Mesenchymal stem cell (in vitro differentiated cells and primary cell): Measurements from ENCODE around the gene LRRC72.

Experiments
- DNase-seq: peaks from one replicate; pipeline ENCODE4 v3.0.0-alpha.2; 2013
- H2AFZ ChIP-seq: one replicate; pipeline ENCODE4 v1.6.1; 2013; ENCODE audit warnings: low read depth, mild to moderate bottlenecking, control low read depth, inconsistent platforms, low read length, moderate library complexity
- H2AK5ac ChIP-seq: 2 replicates; pipeline ENCODE4 v1.6.1; 2013; ENCODE audit warnings: low read length, moderate library complexity, mild to moderate bottlenecking, inconsistent platforms; ENCODE audit not compliant: severe bottlenecking
- H2BK120ac ChIP-seq: one replicate; pipeline ENCODE4 v1.6.1; 2013; ENCODE audit warnings: low read depth, mild to moderate bottlenecking, inconsistent platforms, low read length, moderate library complexity
- H2BK12ac ChIP-seq, 2 experiments: one replicate each; pipeline ENCODE4 v1.6.1; 2013; ENCODE audit warnings: inconsistent platforms in 2 of 2, low read length in 2 of 2, mild to moderate bottlenecking in 2 of 2, moderate library complexity in 2 of 2, control low read depth in 1 of 2
- H2BK15ac ChIP-seq: one replicate; pipeline ENCODE4 v1.6.1; 2013; ENCODE audit warnings: mild to moderate bottlenecking, low read depth, inconsistent platforms; ENCODE audit not compliant: poor library complexity, severe bottlenecking
- H2BK5ac ChIP-seq: 2 replicates; pipeline ENCODE4 v1.6.1; 2013; ENCODE audit warnings: low read depth, mild to moderate bottlenecking, low read length, control low read depth, inconsistent platforms; ENCODE audit not compliant: poor library complexity, severe bottlenecking
- H3K14ac ChIP-seq, 2 experiments: one replicate each; pipeline ENCODE4 v1.6.1; 2013; ENCODE audit warnings: inconsistent platforms in 2 of 2, low read length in 2 of 2, control low read depth in 1 of 2, mild to moderate bottlenecking in 1 of 2, moderate library complexity in 1 of 2
- H3K18ac ChIP-seq, 2 experiments: one replicate each; pipeline ENCODE4 v1.6.1; 2013; ENCODE audit warnings: inconsistent platforms in 2 of 2, low read length in 2 of 2, control low read depth in 1 of 2, low read depth in 1 of 2, mild to moderate bottlenecking in 1 of 2
- H3K23ac ChIP-seq, 2 experiments: one replicate each; pipeline ENCODE4 v1.6.1; 2013; ENCODE audit warnings: inconsistent platforms in 2 of 2, low read length in 2 of 2, mild to moderate bottlenecking in 2 of 2, moderate library complexity in 2 of 2, control low read depth in 1 of 2
- H3K27ac ChIP-seq: 2 replicates; pipeline ENCODE4 v1.5.1; 2013; ENCODE audit warnings: mild to moderate bottlenecking, moderate library complexity, low read length, control low read depth, inconsistent platforms; ENCODE audit not compliant: poor library complexity, severe bottlenecking
- H3K27me3 ChIP-seq, 2 experiments: 2 replicates each; pipeline versions ENCODE4 v1.6.1 to v1.7.0; 2013; ENCODE audit warnings: low read length in 2 of 2, mild to moderate bottlenecking in 2 of 2, moderate library complexity in 2 of 2, control low read depth in 1 of 2, inconsistent platforms in 1 of 2; ENCODE audit not compliant: control insufficient read depth in 1 of 2, insufficient read depth in 1 of 2
- H3K36me3 ChIP-seq, 2 experiments: 2 replicates each; pipeline versions ENCODE4 v1.6.1 to v1.7.0; 2013; ENCODE audit warnings: low read length in 2 of 2, control low read depth in 1 of 2, inconsistent platforms in 1 of 2, low read depth in 1 of 2, mild to moderate bottlenecking in 1 of 2; ENCODE audit not compliant: insufficient read depth in 2 of 2, control insufficient read depth in 1 of 2
- H3K4ac ChIP-seq, 2 experiments: one replicate each; pipeline ENCODE4 v1.6.1; 2013; ENCODE audit warnings: inconsistent platforms in 2 of 2, low read length in 2 of 2, mild to moderate bottlenecking in 2 of 2, moderate library complexity in 2 of 2, control low read depth in 1 of 2, low read depth in 1 of 2
- H3K4me1 ChIP-seq: 2 replicates; pipeline ENCODE4 v1.6.1; 2013; ENCODE audit warnings: low read depth, low read length, control low read depth; ENCODE audit not compliant: control insufficient read depth, insufficient read depth
- H3K4me2 ChIP-seq: 2 replicates; pipeline ENCODE4 v1.6.1; 2013; ENCODE audit warnings: low read length, mild to moderate bottlenecking, inconsistent platforms; ENCODE audit not compliant: poor library complexity, severe bottlenecking
- H3K4me3 ChIP-seq, 2 experiments: 2 replicates each; pipeline versions ENCODE4 v1.5.1 to v1.7.0; 2013; ENCODE audit warnings: low read length in 2 of 2, mild to moderate bottlenecking in 2 of 2, control low read depth in 1 of 2, low read depth in 1 of 2; ENCODE audit not compliant: insufficient read depth in 1 of 2
- H3K79me1 ChIP-seq: replicated peaks from 2 replicates; pipeline ENCODE4 v1.6.1; 2013; ENCODE audit warnings: mild to moderate bottlenecking, control low read depth, low read length, inconsistent platforms; ENCODE audit not compliant: poor library complexity, severe bottlenecking
- H3K9ac ChIP-seq: 2 replicates; pipeline ENCODE4 v1.7.0; 2013; ENCODE audit warnings: mild to moderate bottlenecking, low read length, moderate library complexity
- H3K9me3 ChIP-seq: 2 replicates; pipeline ENCODE4 v1.7.0; 2013; ENCODE audit warnings: mild to moderate bottlenecking, low read length; ENCODE audit not compliant: control insufficient read depth
- H4K8ac ChIP-seq: one replicate; pipeline ENCODE4 v1.6.1; 2013; ENCODE audit warnings: inconsistent platforms, mild to moderate bottlenecking, low read length, moderate library complexity
- H4K91ac ChIP-seq: one replicate; pipeline ENCODE4 v1.6.1; 2013; ENCODE audit warnings: mild to moderate bottlenecking, low read length, inconsistent platforms
- WGBS: methylation state at CpG from one replicate; pipeline ENCODE4 v1.1.7; 2013; ENCODE audit warnings: mixed read lengths; 5-methylcytosine and 5-hydroxymethylcytosine counted together

The LRRC72 gene

GRCh38 chr7:16587790-16588189 is 61.2 kb downstream of the LRRC72 start:
- no peak for DNase-seq
- Histone ChIP-seq H3K23ac (no peak overlapping the region), H2BK5ac (no peak overlapping the region), H3K14ac (no peak overlapping the region), H3K27ac (no peak overlapping the region), H2AK5ac (no peak overlapping the region), H3K4me2 (no peak overlapping the region), H3K36me3 (no peaks in the 10 kb centered on the region), H3K18ac (no peak overlapping the region), H3K4me1 (no peaks in the 10 kb centered on the region), H2BK120ac (no peak overlapping the region), H2AFZ (no peak overlapping the region), H3K4me3 (no peak overlapping the region), H3K79me1 (no peaks in the 10 kb centered on the region), H3K27me3 (no peaks in the 10 kb centered on the region), H3K9me3 (no peaks in the 10 kb centered on the region), H3K4ac (no peak overlapping the region), H4K8ac (no peak overlapping the region), H2BK12ac (no peak overlapping the region), H2BK15ac (no peak overlapping the region), H3K9ac (no peak overlapping the region), H4K91ac (no peak overlapping the region)
- WGBS, result 78% methylated on average over 6 of the region's 6 CpGs

- Histone ChIP-seq H3K23ac (no peak overlapping the region), H2AK5ac (no peak overlapping the region), H3K4me1 (peaks cover 3% of the 10 kb centered on the region), H3K14ac (no peak overlapping the region), H3K27me3 (no peaks in the 10 kb centered on the region), H3K4ac (no peak overlapping the region), H2BK5ac (no peak overlapping the region), H4K91ac (no peak overlapping the region), H3K36me3 (no peaks in the 10 kb centered on the region), H3K4me3 (no peak overlapping the region), H4K8ac (no peak overlapping the region), H2AFZ (no peak overlapping the region), H3K4me2 (no peak overlapping the region), H3K9ac (no peak overlapping the region), H2BK120ac (no peak overlapping the region), H2BK12ac (no peak overlapping the region), H2BK15ac (no peak overlapping the region), H3K9me3 (no peaks in the 10 kb centered on the region), H3K18ac (no peak overlapping the region), H3K27ac (no peak overlapping the region), H3K79me1 (no peaks in the 10 kb centered on the region)
- no peak for DNase-seq
- 75% methylated on average over 2 of the region's 2 CpGs for WGBS
Observed at GRCh38 chr7:16589881-16590280, 63.3 kb downstream of the LRRC72 start.

- H3K14ac ChIP-seq, result no peak overlapping the region
- no peaks in the 10 kb centered on the region for H3K27me3 ChIP-seq
- DNase-seq, result no peak
- H3K4me3 ChIP-seq, result no peak overlapping the region
- no peaks in the 10 kb centered on the region for H3K36me3 ChIP-seq
- H3K4ac ChIP-seq, result no peak overlapping the region
- no peak overlapping the region for H3K27ac ChIP-seq
- no peak overlapping the region for H3K23ac ChIP-seq
- no peak overlapping the region for H4K8ac ChIP-seq
- no peak overlapping the region for H3K4me2 ChIP-seq
- 80% methylated on average over 1 of the region's 1 CpG for WGBS
- no peak overlapping the region for H2BK12ac ChIP-seq
- peaks cover 3% of the 10 kb centered on the region for H3K4me1 ChIP-seq
- H4K91ac ChIP-seq, result no peak overlapping the region
- H3K9me3 ChIP-seq, result no peaks in the 10 kb centered on the region
- H3K79me1 ChIP-seq, result no peaks in the 10 kb centered on the region
- no peak overlapping the region for H2BK5ac ChIP-seq
- H2BK15ac ChIP-seq, result no peak overlapping the region
- H2AK5ac ChIP-seq, result no peak overlapping the region
- H2BK120ac ChIP-seq, result no peak overlapping the region
- no peak overlapping the region for H3K18ac ChIP-seq
- no peak overlapping the region for H2AFZ ChIP-seq
- no peak overlapping the region for H3K9ac ChIP-seq
Observed at GRCh38 chr7:16590424-16590823, 63.8 kb downstream of the LRRC72 start.

- 100% methylated on average over 3 of the region's 3 CpGs for WGBS
- no peak overlapping the region for H2AK5ac ChIP-seq
- H3K18ac ChIP-seq, result no peak overlapping the region
- H3K9me3 ChIP-seq, result no peaks in the 10 kb centered on the region
- no peak overlapping the region for H2BK5ac ChIP-seq
- no peak overlapping the region for H3K4me2 ChIP-seq
- no peak overlapping the region for H2AFZ ChIP-seq
- H2BK120ac ChIP-seq, result no peak overlapping the region
- no peak overlapping the region for H3K9ac ChIP-seq
- no peak for DNase-seq
- H3K23ac ChIP-seq, result no peak overlapping the region
- no peak overlapping the region for H4K91ac ChIP-seq
- no peaks in the 10 kb centered on the region for H3K27me3 ChIP-seq
- no peak overlapping the region for H3K14ac ChIP-seq
- H3K4ac ChIP-seq, result no peak overlapping the region
- peaks cover 3% of the 10 kb centered on the region for H3K4me1 ChIP-seq
- no peaks in the 10 kb centered on the region for H3K36me3 ChIP-seq
- H3K4me3 ChIP-seq, result no peak overlapping the region
- H2BK12ac ChIP-seq, result no peak overlapping the region
- H3K79me1 ChIP-seq, result no peaks in the 10 kb centered on the region
- no peak overlapping the region for H2BK15ac ChIP-seq
- H3K27ac ChIP-seq, result no peak overlapping the region
- H4K8ac ChIP-seq, result no peak overlapping the region
Observed at GRCh38 chr7:16592395-16592794, 65.8 kb downstream of the LRRC72 start.
